CD4-positive, alpha-beta memory T cell (primary cell): Measurements from ENCODE around the gene BRMS1L. TPM values are rescaled to one million over a fixed set of nuclear protein-coding genes. Genes with fewer than 3 reads are reported as not detected.
"Not testable (repeated sequence)": the region's sequence is repeated elsewhere in the genome, so short reads cannot be mapped to it uniquely, and the experiment has no call there.

Experiments used
- CTCF ChIA-PET: fragments of 350-600 bp; sonication (Branson Sonifier 250); formaldehyde crosslinking; loops from one replicate; lab custom pipeline; 2021; ENCODE audit warnings: inconsistent platforms; ENCODE audit not compliant: partially characterized antibody; lab: Charles Lee
- POLR2A ChIA-PET: fragments of 350-600 bp; sonication (Branson Sonifier 250); formaldehyde crosslinking; loops from one replicate; lab custom pipeline; 2021; ENCODE audit not compliant: partially characterized antibody; lab: Charles Lee
- DNase-seq, 5 donors: peaks; one replicate each; pipeline versions ENCODE4 v3.0.0 to v3.0.0-alpha.2; 2020 to 2022; ENCODE audit warnings: mixed read lengths in 1 of 5
- H3K27ac ChIP-seq: one replicate; pipeline ENCODE4 v1.7.0; 2013; ENCODE audit warnings: low read depth, low read length
- H3K27me3 ChIP-seq: 2 replicates; pipeline ENCODE4 v1.7.0; 2013; ENCODE audit warnings: mild to moderate bottlenecking, low read length, moderate library complexity; ENCODE audit not compliant: insufficient read depth
- H3K36me3 ChIP-seq: 2 replicates; pipeline ENCODE4 v1.7.0; 2013; ENCODE audit warnings: mild to moderate bottlenecking, low read length, moderate library complexity; ENCODE audit not compliant: insufficient read depth
- H3K4me1 ChIP-seq: 2 replicates; pipeline ENCODE4 v1.7.0; 2013; ENCODE audit warnings: mild to moderate bottlenecking, low read length, moderate library complexity; ENCODE audit not compliant: insufficient read depth
- H3K4me3 ChIP-seq, 2 donors: one replicate each; pipeline ENCODE4 v1.7.0; 2013; ENCODE audit warnings: low read length in 2 of 2, mild to moderate bottlenecking in 1 of 2
- H3K9me3 ChIP-seq, 2 donors: one replicate each; pipeline ENCODE4 v1.7.0; 2013; ENCODE audit warnings: low read length in 2 of 2, control low read depth in 1 of 2; ENCODE audit not compliant: control insufficient read depth in 1 of 2
- H3K27ac Mint-ChIP-seq, 7 donors: one replicate each; pipeline ENCODE4 v1.8.0; 2020 to 2021; ENCODE audit warnings: mixed read lengths in 7 of 7, mild to moderate bottlenecking in 6 of 7, inconsistent platforms in 3 of 7, moderate library complexity in 3 of 7
- H3K27me3 Mint-ChIP-seq, 2 donors: one replicate each; pipeline ENCODE4 v1.8.0; 2020 to 2021; ENCODE audit warnings: mixed read lengths in 2 of 2
- H3K36me3 Mint-ChIP-seq, 2 donors: one replicate each; pipeline ENCODE4 v1.8.0; 2020 to 2021; ENCODE audit warnings: mixed read lengths in 2 of 2, inconsistent platforms in 1 of 2, mild to moderate bottlenecking in 1 of 2
- H3K4me1 Mint-ChIP-seq, 4 donors: one replicate each; pipeline ENCODE4 v1.8.0; 2020 to 2021; ENCODE audit warnings: mixed read lengths in 4 of 4, mild to moderate bottlenecking in 1 of 4
- H3K4me3 Mint-ChIP-seq, 8 donors: one replicate each; pipeline ENCODE4 v1.8.0; 2020 to 2021; ENCODE audit warnings: mixed read lengths in 8 of 8, mild to moderate bottlenecking in 7 of 8, moderate library complexity in 6 of 8, inconsistent platforms in 3 of 8
- H3K9me3 Mint-ChIP-seq, 8 donors: one replicate each; pipeline ENCODE4 v1.8.0; 2020 to 2021; ENCODE audit warnings: mixed read lengths in 8 of 8, mild to moderate bottlenecking in 5 of 8, inconsistent platforms in 3 of 8, moderate library complexity in 1 of 8
- intact Hi-C: fragments of 100-400 bp; cut with micrococcal nuclease; formaldehyde crosslinking; loops from one replicate; pipeline ENCODE4 v1.15.1; 2023
- polyA plus RNA-seq, 2 donors: library from polyadenylated mRNA; unstranded; fragments of 300-500 nt; fragmentation: Illumina TruSeq; gene quantifications; one replicate each; pipeline ENCODE4 v1.2.3, GENCODE V29; 2021
- total RNA-seq, 2 experiments: library from RNA; stranded (reverse); gene quantifications; one replicate each; pipeline ENCODE4 v1.2.3, GENCODE V29; 2021

The BRMS1L gene
- total and polyA plus RNA-seq, 4 experiments from 2014 or later = 3.1 to 9.7 (median 5.6) TPM

- intact Hi-C loops = loop anchor here (1.0 to 5.0 kb wide), 7 partner anchors 13 to 826 kb away; partner anchors contain the start of genes BRMS1L, FAM177A1, PPP2R3C and PRORP
- Histone ChIP-seq H3K4me1 (peaks cover 23% of the 10 kb centered on the region), H3K4me3 (peak within 1 kb of the TSS; percentile 45 to 81), H3K27ac (peak within 1 kb of the TSS; percentile 84)
- H3K27me3 Mint-ChIP-seq, H3K27me3 ChIP-seq, H3K9me3 ChIP-seq, H3K36me3 ChIP-seq, H3K9me3 Mint-ChIP-seq: not testable (repeated sequence)
- CTCF ChIA-PET = interaction anchor here (0.5 to 2.4 kb wide), 5 partner anchors 13 to 182 kb away, joined by 3 to 10 read pairs (median 5); partner anchors contain the start of gene BRMS1L
- H3K27ac Mint-ChIP-seq = peak within 1 kb of the TSS; percentile 89 to 99 (median 98)
- POLR2A ChIA-PET = interaction anchor here (0.7 to 1.9 kb wide), 5 partner anchors 9 to 405 kb away, joined by 4 to 10 read pairs (median 6); partner anchors contain the start of genes BRMS1L and NFKBIA
- peak; percentile 95 to 98 (median 96) for DNase-seq
- peaks cover 19 to 44% (median 33%) of the 10 kb centered on the region in 4 donors for H3K4me1 Mint-ChIP-seq
- peak within 1 kb of the TSS; percentile 94 to 99 (median 98) for H3K4me3 Mint-ChIP-seq
- H3K36me3 Mint-ChIP-seq = peaks cover 0 to 12% of the 10 kb centered on the region in 2 donors
Measured at GRCh38 chr14:35808638-35809563, 17.2 kb upstream of the BRMS1L start, which contains the start of gene RALGAPA1. Gene RALGAPA1, minus strand, starts transcription at chr14:35809295. Its CDS starts 460 bp downstream, at chr14:35808835.

- Mint-ChIP-seq H3K27me3 (peaks cover 0 to 1% of the 10 kb centered on the region in 2 donors), H3K9me3 (no peaks in the 10 kb centered on the region), H3K27ac (peak overlapping the region; percentile 89 to 99 (median 96)), H3K36me3 (peaks cover 0 to 12% of the 10 kb centered on the region in 2 donors), H3K4me3 (peak overlapping the region; percentile 62 to 99 (median 88)), H3K4me1 (peaks cover 19 to 42% (median 32%) of the 10 kb centered on the region in 4 donors)
- no peaks in the 10 kb centered on the region for H3K27me3 ChIP-seq
- intact Hi-C loops = loop anchor here (1.0 to 5.0 kb wide), 7 partner anchors 13 to 827 kb away; partner anchors contain the start of genes BRMS1L, FAM177A1, PPP2R3C and PRORP
- DNase-seq = no peak
- CTCF ChIA-PET = interaction anchor here (1.0 to 2.4 kb wide), 5 partner anchors 9 to 34 kb away, joined by 3 to 10 read pairs (median 5); partner anchors contain the start of gene BRMS1L
- peaks cover 23% of the 10 kb centered on the region for H3K4me1 ChIP-seq
- H3K27ac ChIP-seq = peak overlapping the region; percentile 84
- no peaks in the 10 kb centered on the region for H3K9me3 ChIP-seq
- H3K36me3 ChIP-seq = no peaks in the 10 kb centered on the region
- POLR2A ChIA-PET = interaction anchor here (1.1 to 1.4 kb wide), 3 partner anchors 8 to 17 kb away, joined by 6 to 10 read pairs (median 7); partner anchors contain the start of gene BRMS1L
- peak overlapping the region in 1 of 2 donors; percentile 45 for H3K4me3 ChIP-seq
Measured at GRCh38 chr14:35809597-35809996, 16.5 kb upstream of the BRMS1L start.

- no peaks in the 10 kb centered on the region for H3K36me3 ChIP-seq
- peaks cover 23% of the 10 kb centered on the region for H3K4me1 ChIP-seq
- no peaks in the 10 kb centered on the region for H3K9me3 Mint-ChIP-seq
- POLR2A ChIA-PET = no interaction called here
- peaks cover 0 to 10% of the 10 kb centered on the region in 2 donors for H3K36me3 Mint-ChIP-seq
- peaks cover 16 to 33% (median 27%) of the 10 kb centered on the region in 4 donors for H3K4me1 Mint-ChIP-seq
- no peaks in the 10 kb centered on the region for H3K27me3 ChIP-seq
- intact Hi-C loops = loop anchor here (5.0 to 10.0 kb wide), 2 partner anchors 124 to 386 kb away; no protein-coding TSS in a partner anchor
- no peaks in the 10 kb centered on the region for H3K9me3 ChIP-seq
- H3K27me3 Mint-ChIP-seq = peaks cover 0 to 1% of the 10 kb centered on the region in 2 donors
- CTCF ChIA-PET = interaction anchor here (2.4 kb wide), 1 partner anchor 11 kb away, joined by 10 read pairs; no protein-coding TSS in a partner anchor
- DNase-seq = no peak
- H3K4me3 Mint-ChIP-seq = no peak overlapping the region
- H3K27ac Mint-ChIP-seq = peak overlapping the region; percentile 7 to 94 (median 38)
- H3K4me3 ChIP-seq = no peak overlapping the region
- H3K27ac ChIP-seq = no peak overlapping the region
Measured at GRCh38 chr14:35810963-35811362, 15.2 kb upstream of the BRMS1L start.

GRCh38 chr14:35814371-35815005 is 11.7 kb upstream of the BRMS1L start:
- intact Hi-C loops = loop anchor here (5.0 to 10.0 kb wide), 2 partner anchors 127 to 390 kb away; no protein-coding TSS in a partner anchor
- Mint-ChIP-seq H3K27ac (no peak overlapping the region), H3K27me3 (peaks cover 0 to 2% of the 10 kb centered on the region in 2 donors), H3K4me3 (no peak overlapping the region), H3K4me1 (peaks cover 0 to 3% (median under 1%) of the 10 kb centered on the region in 4 donors), H3K36me3 (no peaks in the 10 kb centered on the region), H3K9me3 (no peaks in the 10 kb centered on the region)
- Histone ChIP-seq H3K4me3 (no peak overlapping the region), H3K9me3 (no peaks in the 10 kb centered on the region), H3K36me3 (no peaks in the 10 kb centered on the region), H3K27ac (no peak overlapping the region), H3K27me3 (no peaks in the 10 kb centered on the region), H3K4me1 (no peaks in the 10 kb centered on the region)
- peak; percentile 66 to 78 (median 73) for DNase-seq
- POLR2A ChIA-PET = interaction anchor here (1.9 kb wide), 1 partner anchor 12 kb away, joined by 6 read pairs; the partner anchor contains the start of gene BRMS1L
- CTCF ChIA-PET = interaction anchor here (0.9 to 5.4 kb wide), 13 partner anchors 8 to 368 kb away, joined by 3 to 42 read pairs (median 3); partner anchors contain the start of gene BRMS1L

GRCh38 chr14:35818346-35819115 is 7.6 kb upstream of the BRMS1L start:
- no peak overlapping the region for H3K27ac ChIP-seq
- intact Hi-C loops = loop anchor here (10.0 kb wide), 1 partner anchor 394 kb away; no protein-coding TSS in a partner anchor
- peak in 3 of 5 donors; percentile 20 to 30 (median 25) for DNase-seq
- ChIA-PET CTCF (interaction anchor here (1.0 to 5.4 kb wide), 9 partner anchors 8 to 402 kb away, joined by 3 to 42 read pairs (median 4); partner anchors contain the start of gene BRMS1L), POLR2A (interaction anchor here (0.6 to 1.8 kb wide), 2 partner anchors 10 to 41 kb away, joined by 5 to 6 read pairs; partner anchors contain the start of gene RALGAPA1)
- no peaks in the 10 kb centered on the region for H3K36me3 ChIP-seq
- Mint-ChIP-seq H3K27me3 (peaks cover 0 to 2% of the 10 kb centered on the region in 2 donors), H3K27ac (no peak overlapping the region), H3K4me3 (no peak overlapping the region), H3K4me1 (peaks cover 0 to 5% (median 3%) of the 10 kb centered on the region in 4 donors), H3K9me3 (no peaks in the 10 kb centered on the region), H3K36me3 (no peaks in the 10 kb centered on the region)
- no peaks in the 10 kb centered on the region for H3K27me3 ChIP-seq
- H3K4me3 ChIP-seq = no peak overlapping the region
- no peaks in the 10 kb centered on the region for H3K4me1 ChIP-seq
- H3K9me3 ChIP-seq = no peaks in the 10 kb centered on the region
